Fibroblast of lung (primary cell): ENCODE data around the gene UCN3.
"Not testable (repeated sequence)": the region's sequence is repeated elsewhere in the genome, so short reads cannot be mapped to it uniquely, and the experiment has no call there.

ENCODE experiments used
- EZH2 ChIP-seq: IDR thresholded peaks from 2 replicates; pipeline ENCODE4 v1.5.1; 2012; ENCODE audit warnings: low read length, control low read depth, mild to moderate bottlenecking; ENCODE audit errors: missing control alignments
- TF ChIP-seq, protein P1 (sequence below), 2 donors: IDR thresholded peaks in 1 of 2; conservative IDR thresholded peaks in 1 of 2; 1 replicate in 1 of 2; 2 replicates in 1 of 2; pipeline ENCODE4 v1.5.1; 2011 to 2012; ENCODE audit warnings: low read length in 2 of 2, control low read depth in 1 of 2, inconsistent platforms in 1 of 2, low read depth in 1 of 2, mild to moderate bottlenecking in 1 of 2

DNA sequence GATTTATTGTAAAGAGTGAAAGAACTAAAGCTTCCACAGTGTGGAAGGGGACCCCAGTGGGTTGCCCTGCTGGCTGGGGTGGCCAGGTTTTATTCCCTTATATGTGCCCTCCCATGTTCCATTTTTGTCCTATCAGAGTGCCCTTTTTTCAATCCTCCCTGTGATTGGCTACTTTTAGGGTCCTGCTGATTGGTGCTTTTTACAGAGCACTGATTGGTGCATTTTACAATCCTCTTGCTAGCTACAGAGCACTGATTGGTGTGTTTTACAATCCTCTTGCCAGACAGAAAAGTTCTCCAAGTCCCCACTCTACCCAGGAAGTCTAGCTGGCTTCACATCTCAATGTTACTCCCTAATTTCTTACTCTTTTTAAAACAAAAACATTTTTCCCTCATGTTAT, 46.0 kb downstream of the UCN3 start:
- TF ChIP-seq, protein P1, sequence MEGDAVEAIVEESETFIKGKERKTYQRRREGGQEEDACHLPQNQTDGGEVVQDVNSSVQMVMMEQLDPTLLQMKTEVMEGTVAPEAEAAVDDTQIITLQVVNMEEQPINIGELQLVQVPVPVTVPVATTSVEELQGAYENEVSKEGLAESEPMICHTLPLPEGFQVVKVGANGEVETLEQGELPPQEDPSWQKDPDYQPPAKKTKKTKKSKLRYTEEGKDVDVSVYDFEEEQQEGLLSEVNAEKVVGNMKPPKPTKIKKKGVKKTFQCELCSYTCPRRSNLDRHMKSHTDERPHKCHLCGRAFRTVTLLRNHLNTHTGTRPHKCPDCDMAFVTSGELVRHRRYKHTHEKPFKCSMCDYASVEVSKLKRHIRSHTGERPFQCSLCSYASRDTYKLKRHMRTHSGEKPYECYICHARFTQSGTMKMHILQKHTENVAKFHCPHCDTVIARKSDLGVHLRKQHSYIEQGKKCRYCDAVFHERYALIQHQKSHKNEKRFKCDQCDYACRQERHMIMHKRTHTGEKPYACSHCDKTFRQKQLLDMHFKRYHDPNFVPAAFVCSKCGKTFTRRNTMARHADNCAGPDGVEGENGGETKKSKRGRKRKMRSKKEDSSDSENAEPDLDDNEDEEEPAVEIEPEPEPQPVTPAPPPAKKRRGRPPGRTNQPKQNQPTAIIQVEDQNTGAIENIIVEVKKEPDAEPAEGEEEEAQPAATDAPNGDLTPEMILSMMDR (conservative IDR thresholded peaks at IDR 0.05 in 1 of 2, IDR thresholded peaks at IDR 0.05 in 1 of 2; ENCODE audit: low read depth in 1 of 2, low read length in 2 of 2): not testable (repeated sequence)
- TF ChIP-seq EZH2: not testable (repeated sequence)
